ENCODE results near the gene SPDL1. TPM values are rescaled to one million over a fixed set of nuclear protein-coding genes. Genes with fewer than 3 reads are reported as not detected.
A peak's percentile ranks its signal among the peaks of the same experiment; 100 is the strongest.

SPDL1 gene
- total and polyA plus RNA-seq, 8 donors, result 2.0 to 4.8 (median 2.7) TPM

GRCh38 chr5:169629847-169630548, 46.4 kb downstream of the SPDL1 start:
- no peaks in the 10 kb centered on the region for H3K4me1 ChIP-seq
- WGBS, 2 donors, result 67 to 73% methylated on average over 6 of the region's 6 CpGs
- H3K36me3 ChIP-seq, result no peaks in the 10 kb centered on the region
- FAIRE-seq (no peak), DNase-seq (no peak), ATAC-seq (peak in 1 of 4 donors; percentile 20)
- no peak for TF ChIP-seq CTCF (IDR thresholded peaks at IDR 0.05)
- no peaks in the 10 kb centered on the region for H3K9me3 ChIP-seq
- no peaks in the 10 kb centered on the region for H3K27me3 ChIP-seq
- intact Hi-C loops (cut with DNase I), result no loop called here
- no peak overlapping the region for H3K4me3 ChIP-seq
- no peak overlapping the region for H3K27ac ChIP-seq

- no peak overlapping the region for H3K4me3 ChIP-seq
- intact Hi-C loops (cut with DNase I), result no loop called here
- H3K36me3 ChIP-seq, result no peaks in the 10 kb centered on the region
- TF ChIP-seq CTCF (IDR thresholded peaks at IDR 0.05), result no peak
- WGBS, 2 donors, result 56 to 72% methylated on average over 4 of the region's 4 CpGs
- ATAC-seq (no peak), FAIRE-seq (no peak), DNase-seq (no peak)
- no peak overlapping the region for H3K27ac ChIP-seq
- H3K4me1 ChIP-seq, result no peaks in the 10 kb centered on the region
- H3K9me3 ChIP-seq, result no peaks in the 10 kb centered on the region
- peaks cover 0 to 5% (median 0%) of the 10 kb centered on the region in 4 donors for H3K27me3 ChIP-seq
Observed at GRCh38 chr5:169631360-169631759, 47.8 kb downstream of the SPDL1 start.

- Histone ChIP-seq H3K4me3 (no peak overlapping the region), H3K4me1 (no peaks in the 10 kb centered on the region), H3K9me3 (no peaks in the 10 kb centered on the region), H3K36me3 (no peaks in the 10 kb centered on the region), H3K27ac (no peak overlapping the region), H3K27me3 (peaks cover 0 to 16% (median 0%) of the 10 kb centered on the region in 4 donors)
- FAIRE-seq, result no peak
- intact Hi-C loops (cut with DNase I), result no loop called here
- no peak for DNase-seq
- no peak for TF ChIP-seq CTCF (IDR thresholded peaks at IDR 0.05)
- WGBS, 2 donors, result 39 to 47% methylated on average over 1 of the region's 1 CpG
- no peak for ATAC-seq
Observed at GRCh38 chr5:169632946-169633345, 49.4 kb downstream of the SPDL1 start.

- no peak overlapping the region for H3K27ac ChIP-seq
- no peaks in the 10 kb centered on the region for H3K4me1 ChIP-seq
- 46 to 69% methylated on average over 1 of the region's 1 CpG for WGBS, 2 donors
- DNase-seq (no peak), FAIRE-seq (no peak), ATAC-seq (no peak)
- no peaks in the 10 kb centered on the region for H3K9me3 ChIP-seq
- H3K27me3 ChIP-seq, result peaks cover 0 to 16% (median 0%) of the 10 kb centered on the region in 4 donors
- H3K36me3 ChIP-seq, result no peaks in the 10 kb centered on the region
- H3K4me3 ChIP-seq, result no peak overlapping the region
- intact Hi-C loops (cut with DNase I), result no loop called here
- no peak for TF ChIP-seq CTCF (IDR thresholded peaks at IDR 0.05)
Observed at GRCh38 chr5:169634606-169635005, 51.0 kb downstream of the SPDL1 start.

GRCh38 chr5:169635936-169636335, 52.4 kb downstream of the SPDL1 start:
- Histone ChIP-seq H3K27ac (no peak overlapping the region), H3K4me3 (no peak overlapping the region), H3K9me3 (no peaks in the 10 kb centered on the region), H3K36me3 (no peaks in the 10 kb centered on the region), H3K27me3 (peaks cover 0 to 16% (median 0%) of the 10 kb centered on the region in 4 donors), H3K4me1 (no peaks in the 10 kb centered on the region)
- intact Hi-C loops (cut with DNase I), result no loop called here
- no peak for DNase-seq
- ATAC-seq, result peak in 1 of 4 donors; percentile 51
- TF ChIP-seq CTCF (IDR thresholded peaks at IDR 0.05), result no peak
- 51 to 67% methylated on average over 1 of the region's 1 CpG for WGBS, 2 donors
- no peak for FAIRE-seq
